ENCODE data around the gene CLN5. TPM values are rescaled to one million over a fixed set of nuclear protein-coding genes. Genes with fewer than 3 reads are reported as not detected.

The CLN5 gene
- total RNA-seq, 1 experiment from 2014 or later: 20.1 TPM

DNA sequence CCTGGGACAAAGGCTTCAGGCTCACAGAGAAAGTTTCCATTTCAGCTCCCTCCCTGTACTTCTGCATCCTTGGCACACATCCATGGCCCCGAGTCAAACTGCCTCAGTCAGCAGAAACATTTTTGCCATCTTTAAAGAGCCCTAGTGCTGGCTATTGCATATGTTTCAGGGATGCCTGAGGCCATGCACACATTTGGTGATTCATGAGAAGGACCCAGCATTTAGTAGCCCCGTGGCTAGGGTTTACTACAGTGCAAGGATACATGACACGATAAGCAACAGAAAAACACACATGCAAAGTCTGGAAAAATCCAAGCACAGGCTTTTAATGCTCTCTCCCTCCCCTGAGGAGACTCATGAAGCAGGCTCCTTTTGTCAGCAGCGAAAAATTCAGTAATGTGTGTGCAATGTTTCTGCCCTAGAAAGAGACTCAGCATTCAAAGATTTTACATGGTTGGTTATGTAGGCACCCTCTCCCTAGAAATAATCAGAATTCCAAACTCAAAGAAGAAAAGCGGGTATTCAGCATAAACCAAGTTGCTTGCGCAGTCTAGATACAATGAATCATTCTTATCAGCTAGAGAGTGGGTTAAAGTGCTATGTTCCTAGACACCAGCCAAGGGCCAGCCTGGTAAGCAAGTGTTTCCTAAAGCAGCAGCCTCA is 26.0 kb upstream of the CLN5 start:
- intact Hi-C loops (cut with micrococcal nuclease; ENCODE audit: unreplicated experiment): no loop called here
- TF ChIP-seq, protein P1, sequence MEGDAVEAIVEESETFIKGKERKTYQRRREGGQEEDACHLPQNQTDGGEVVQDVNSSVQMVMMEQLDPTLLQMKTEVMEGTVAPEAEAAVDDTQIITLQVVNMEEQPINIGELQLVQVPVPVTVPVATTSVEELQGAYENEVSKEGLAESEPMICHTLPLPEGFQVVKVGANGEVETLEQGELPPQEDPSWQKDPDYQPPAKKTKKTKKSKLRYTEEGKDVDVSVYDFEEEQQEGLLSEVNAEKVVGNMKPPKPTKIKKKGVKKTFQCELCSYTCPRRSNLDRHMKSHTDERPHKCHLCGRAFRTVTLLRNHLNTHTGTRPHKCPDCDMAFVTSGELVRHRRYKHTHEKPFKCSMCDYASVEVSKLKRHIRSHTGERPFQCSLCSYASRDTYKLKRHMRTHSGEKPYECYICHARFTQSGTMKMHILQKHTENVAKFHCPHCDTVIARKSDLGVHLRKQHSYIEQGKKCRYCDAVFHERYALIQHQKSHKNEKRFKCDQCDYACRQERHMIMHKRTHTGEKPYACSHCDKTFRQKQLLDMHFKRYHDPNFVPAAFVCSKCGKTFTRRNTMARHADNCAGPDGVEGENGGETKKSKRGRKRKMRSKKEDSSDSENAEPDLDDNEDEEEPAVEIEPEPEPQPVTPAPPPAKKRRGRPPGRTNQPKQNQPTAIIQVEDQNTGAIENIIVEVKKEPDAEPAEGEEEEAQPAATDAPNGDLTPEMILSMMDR (IDR thresholded peaks at IDR 0.05; ENCODE audit: insufficient read depth in 1 of 2, low read depth in 1 of 2, low read length in 1 of 2, severe bottlenecking in 1 of 2, unreplicated experiment in 1 of 2): no peak
- POLR2A ChIA-PET: no interaction called here
- Mint-ChIP-seq H3K36me3 (ENCODE audit: insufficient read depth, unreplicated experiment) (no peaks in the 10 kb centered on the region), H3K4me1 (ENCODE audit: low read depth, unreplicated experiment) (peaks cover 21% of the 10 kb centered on the region), H3K27ac (ENCODE audit: unreplicated experiment) (no peak overlapping the region), H3K4me3 (ENCODE audit: unreplicated experiment) (no peak overlapping the region), H3K9me3 (ENCODE audit: unreplicated experiment) (peaks cover 5% of the 10 kb centered on the region), H3K27me3 (ENCODE audit: insufficient read depth, unreplicated experiment) (no peaks in the 10 kb centered on the region)
- Histone ChIP-seq H3K36me3 (ENCODE audit: control insufficient read depth, insufficient read depth, low read length) (no peaks in the 10 kb centered on the region), H3K4me1 (peaks cover 43% of the 10 kb centered on the region), H3K9me3 (peaks cover 6% of the 10 kb centered on the region), H3K4me3 (ENCODE audit: low read depth, low read length) (no peak overlapping the region), H3K27me3 (replicated peaks; ENCODE audit: control insufficient read depth, insufficient read depth, low read length) (no peaks in the 10 kb centered on the region)
- no peak for DNase-seq
- no TSS peak for BruUV-seq (replicated peaks)
- CTCF ChIA-PET: no interaction called here

DNA sequence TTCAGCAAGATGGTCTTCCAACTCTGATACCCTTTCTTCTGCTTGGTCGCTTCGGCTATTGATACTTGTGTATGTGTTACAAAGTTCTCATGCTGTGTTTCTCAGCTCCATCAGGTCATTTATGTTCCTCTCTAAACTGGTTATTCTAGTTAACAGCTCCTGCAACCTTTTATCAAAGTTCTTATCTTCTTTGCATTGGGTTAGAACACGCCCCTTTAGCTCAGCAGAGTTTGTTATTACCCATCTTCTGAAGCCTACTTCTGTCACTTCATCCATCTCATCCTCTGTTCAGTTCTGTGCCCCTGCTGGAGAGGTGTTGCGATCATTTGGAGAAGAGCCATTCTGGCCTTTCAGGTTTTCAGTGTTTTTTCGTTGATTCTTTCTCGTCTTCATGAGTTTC is 24.9 kb upstream of the CLN5 start:
- no peaks in the 10 kb centered on the region; the same call in 1 of the 2 replicates for H3K9me3 ChIP-seq
- CTCF ChIA-PET: no interaction called here
- H3K27me3 ChIP-seq (replicated peaks; ENCODE audit: control insufficient read depth, insufficient read depth, low read length): no peaks in the 10 kb centered on the region
- no peaks in the 10 kb centered on the region for H3K36me3 Mint-ChIP-seq (ENCODE audit: insufficient read depth, unreplicated experiment)
- no peaks in the 10 kb centered on the region for H3K27me3 Mint-ChIP-seq (ENCODE audit: insufficient read depth, unreplicated experiment)
- no peaks in the 10 kb centered on the region for H3K36me3 ChIP-seq (ENCODE audit: control insufficient read depth, insufficient read depth, low read length)
- H3K9me3 Mint-ChIP-seq (ENCODE audit: unreplicated experiment): no peaks in the 10 kb centered on the region
- peaks cover 43% of the 10 kb centered on the region for H3K4me1 ChIP-seq
- BruUV-seq (replicated peaks): no TSS peak
- POLR2A ChIA-PET: no interaction called here
- intact Hi-C loops (cut with micrococcal nuclease; ENCODE audit: unreplicated experiment): loop anchor here (1.0 kb wide), 1 partner anchor 13 kb away; no protein-coding TSS in a partner anchor
- H3K4me3 ChIP-seq (ENCODE audit: low read depth, low read length): no peak overlapping the region
- H3K27ac Mint-ChIP-seq (ENCODE audit: unreplicated experiment): no peak overlapping the region
- TF ChIP-seq, protein P1 (IDR thresholded peaks at IDR 0.05; ENCODE audit: insufficient read depth in 1 of 2, low read depth in 1 of 2, low read length in 1 of 2, severe bottlenecking in 1 of 2, unreplicated experiment in 1 of 2): no peak
- peak overlapping the region; percentile 2 for H3K4me3 Mint-ChIP-seq (ENCODE audit: unreplicated experiment)
- H3K4me1 Mint-ChIP-seq (ENCODE audit: low read depth, unreplicated experiment): peaks cover 21% of the 10 kb centered on the region
- DNase-seq: peak in 1 of 2 experiments; percentile 53

DNA sequence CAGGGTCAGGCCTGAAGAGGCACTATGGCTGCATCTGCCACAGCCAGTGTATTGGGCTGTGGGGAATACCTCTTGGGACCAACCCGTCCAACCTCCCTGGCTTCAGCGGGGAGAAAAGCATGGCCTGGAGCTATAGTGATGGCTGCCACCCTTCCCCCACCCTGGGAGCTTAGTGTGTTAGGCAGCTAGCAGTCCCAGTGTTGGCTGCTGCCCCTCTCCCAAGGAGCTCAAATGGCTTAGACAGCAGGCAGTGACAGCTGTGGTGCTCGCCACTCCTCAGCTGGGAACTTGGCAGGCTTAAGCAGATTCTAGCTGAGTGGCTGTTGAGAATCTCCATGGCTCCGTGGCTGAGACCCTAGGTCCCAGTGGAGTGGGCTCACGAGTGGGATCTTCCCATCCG is 23.8 kb upstream of the CLN5 start:
- H3K36me3 ChIP-seq (ENCODE audit: control insufficient read depth, insufficient read depth, low read length): no peaks in the 10 kb centered on the region
- intact Hi-C loops (cut with micrococcal nuclease; ENCODE audit: unreplicated experiment): no loop called here
- Mint-ChIP-seq H3K36me3 (ENCODE audit: insufficient read depth, unreplicated experiment) (no peaks in the 10 kb centered on the region), H3K4me3 (ENCODE audit: unreplicated experiment) (no peak overlapping the region), H3K27ac (ENCODE audit: unreplicated experiment) (no peak overlapping the region), H3K27me3 (ENCODE audit: insufficient read depth, unreplicated experiment) (no peaks in the 10 kb centered on the region), H3K4me1 (ENCODE audit: low read depth, unreplicated experiment) (peaks cover 21% of the 10 kb centered on the region), H3K9me3 (ENCODE audit: unreplicated experiment) (no peaks in the 10 kb centered on the region)
- DNase-seq: no peak
- no peaks in the 10 kb centered on the region for H3K27me3 ChIP-seq (replicated peaks; ENCODE audit: control insufficient read depth, insufficient read depth, low read length)
- no TSS peak for BruUV-seq (replicated peaks)
- TF ChIP-seq, protein P1 (IDR thresholded peaks at IDR 0.05; ENCODE audit: insufficient read depth in 1 of 2, low read depth in 1 of 2, low read length in 1 of 2, severe bottlenecking in 1 of 2, unreplicated experiment in 1 of 2): no peak
- H3K9me3 ChIP-seq: no peaks in the 10 kb centered on the region
- CTCF ChIA-PET: no interaction called here
- POLR2A ChIA-PET: no interaction called here
- peaks cover 43% of the 10 kb centered on the region for H3K4me1 ChIP-seq
- no peak overlapping the region for H3K4me3 ChIP-seq (ENCODE audit: low read depth, low read length)
